K562 (cell line): ENCODE measurements around the gene RRAS. TPM values are rescaled to one million over a fixed set of nuclear protein-coding genes. Genes with fewer than 3 reads are reported as not detected.

Source experiments
- ATAC-seq: fragments of 200-7000 bp; cut with Tn5 transposase; 3 replicates; pipeline ENCODE4 v1.9.1; 2020; ENCODE audit warnings: moderate library complexity
- BruUV-seq: library from RNA; stranded (reverse); fragments of 400-500 nt; replicated peaks from 2 replicates; lab custom pipeline; 2021; lab: Mats Ljungman, UMichigan
- CTCF ChIA-PET: fragments of 300-600 bp; formaldehyde crosslinking; extraction: SDS; loops from one replicate; lab custom pipeline; 2021; ENCODE audit warnings: low intra/inter-chr PET ratio; lab: Yijun Ruan, JAX
- POLR2A ChIA-PET: fragments of 300-600, 350-650 bp; sonication (Branson Sonifier 250); formaldehyde crosslinking; extraction: SDS; loops from one replicate; lab custom pipeline; 2021; ENCODE audit warnings: antibody characterized with exemption, inconsistent platforms; lab: Yijun Ruan, JAX
- DNase-seq, 4 experiments: peaks; one replicate each; pipeline versions ENCODE4 v3.0.0 to v3.0.0-alpha.2; 2011 to 2018; ENCODE audit warnings: low spot score in 3 of 4, mixed read lengths in 3 of 4; ENCODE audit errors: extremely low read depth in 1 of 4
- FAIRE-seq: peaks from 2 replicates; lab custom pipeline; 2011; peaks lifted over from hg19 to GRCh38; lab: Jason Lieb, UNC
- H2AFZ ChIP-seq: 2 replicates; pipeline ENCODE4 v1.6.0; 2011; ENCODE audit warnings: low read depth, low read length, control low read depth, inconsistent platforms
- H3K27ac ChIP-seq: fragments of 200-600 bp; 3 replicates; pipeline ENCODE4 v1.8.0; 2011; ENCODE audit warnings: low read depth, mild to moderate bottlenecking, control low read depth, inconsistent platforms, low read length, moderate library complexity, mixed read lengths; ENCODE audit errors: extremely low read depth
- H3K27me3 ChIP-seq, 2 experiments: fragments of 300-600 bp in 1 of 2; 2 replicates in 1 of 2; 3 replicates in 1 of 2; pipeline versions ENCODE4 v1.6.0 to v1.8.0; 2011; ENCODE audit warnings: inconsistent platforms in 2 of 2, low read length in 2 of 2, mild to moderate bottlenecking in 1 of 2, mixed read lengths in 1 of 2, moderate library complexity in 1 of 2; ENCODE audit not compliant: control insufficient read depth in 2 of 2, insufficient read depth in 2 of 2
- H3K36me3 ChIP-seq: fragments of 300-600 bp; 3 replicates; pipeline ENCODE4 v1.8.0; 2011; ENCODE audit warnings: mild to moderate bottlenecking, low read length, inconsistent platforms; ENCODE audit not compliant: control insufficient read depth, insufficient read depth
- H3K4me1 ChIP-seq, 2 experiments: fragments of 200-600 bp in 1 of 2; replicated peaks in 1 of 2; 2 replicates in 1 of 2; 3 replicates in 1 of 2; pipeline versions ENCODE4 v1.5.1 to v1.8.0; 2011; ENCODE audit warnings: inconsistent platforms in 2 of 2, low read length in 2 of 2, mild to moderate bottlenecking in 1 of 2, mixed read lengths in 1 of 2, moderate library complexity in 1 of 2; ENCODE audit not compliant: control insufficient read depth in 2 of 2, insufficient read depth in 2 of 2
- H3K4me2 ChIP-seq: 2 replicates; pipeline ENCODE4 v1.6.1; 2011; ENCODE audit warnings: low read length, control low read depth, inconsistent platforms, mixed read lengths; ENCODE audit not compliant: insufficient read depth
- H3K4me3 ChIP-seq: fragments of 200-600 bp; sonication (generic), shearing (Covaris generic); 2 replicates; pipeline ENCODE4 v1.5.1; 2016; ENCODE audit warnings: control low read depth, inconsistent platforms
- H3K79me2 ChIP-seq: fragments of 200-600 bp; 3 replicates; pipeline ENCODE4 v1.8.0; 2011; ENCODE audit warnings: low read length, inconsistent platforms; ENCODE audit not compliant: control insufficient read depth, insufficient read depth
- H3K9ac ChIP-seq, 2 experiments: 2 replicates each; pipeline versions ENCODE4 v1.6.0 to v1.6.1; 2011; ENCODE audit warnings: low read depth in 2 of 2, low read length in 2 of 2, control low read depth in 1 of 2, inconsistent platforms in 1 of 2, mild to moderate bottlenecking in 1 of 2, mixed read lengths in 1 of 2; ENCODE audit not compliant: insufficient read depth in 1 of 2
- H3K9me1 ChIP-seq: one replicate; pipeline ENCODE4 v1.6.0; 2011; ENCODE audit warnings: inconsistent platforms, mild to moderate bottlenecking, low read length, moderate library complexity; ENCODE audit not compliant: control insufficient read depth, insufficient read depth
- H3K9me3 ChIP-seq: replicated peaks from 2 replicates; pipeline ENCODE4 v1.5.1; 2011; ENCODE audit warnings: low read depth, low read length, inconsistent platforms; ENCODE audit not compliant: control insufficient read depth, insufficient read depth
- H4K20me1 ChIP-seq: replicated peaks from 2 replicates; pipeline ENCODE4 v1.6.1; 2011; ENCODE audit warnings: low read length, inconsistent platforms, mixed read lengths; ENCODE audit not compliant: control insufficient read depth, insufficient read depth
- FOXA3 ChIP-seq, 2 experiments: fragments of 450-650 bp in 1 of 2; sonication (generic) in 1 of 2; formaldehyde crosslinking; IDR thresholded peaks in 1 of 2; conservative IDR thresholded peaks in 1 of 2; 2 replicates each; pipeline versions ENCODE4 v1.4.0 to v1.8.0; 2020 to 2022; ENCODE audit warnings: mild to moderate bottlenecking in 2 of 2, missing genetic modification reagents in 1 of 2
- KDM5B ChIP-seq: fragments of 200-600 bp; sonication (generic); IDR thresholded peaks from 2 replicates; pipeline ENCODE4 v1.6.1; 2012; ENCODE audit warnings: low read depth, mild to moderate bottlenecking, moderate library complexity, low read length, control low read depth, inconsistent platforms; ENCODE audit not compliant: insufficient replicate concordance
- NR3C1 ChIP-seq: sonication (generic); formaldehyde crosslinking; IDR thresholded peaks from 2 replicates; pipeline ENCODE4 v1.8.1; 2022; ENCODE audit warnings: missing genetic modification reagents
- PCBP2 ChIP-seq: fragments of 200-400 bp; formaldehyde crosslinking; IDR thresholded peaks from 2 replicates; pipeline ENCODE4 v1.6.1; 2018; ENCODE audit warnings: low read length, low read depth, mild to moderate bottlenecking, moderate library complexity; ENCODE audit not compliant: poor library complexity, severe bottlenecking
- ZNF347 ChIP-seq: fragments of 450-650 bp; formaldehyde crosslinking; IDR thresholded peaks from 2 replicates; pipeline ENCODE4 v1.4.0; 2020; ENCODE audit warnings: low read depth, mild to moderate bottlenecking, moderate library complexity
- WGBS: fragments of 100-300 bp; shearing (Covaris generic); methylation state at CpG from one replicate; pipeline ENCODE4 v1.1.6; 2016; ENCODE audit warnings: low coverage, mixed read lengths; ENCODE audit not compliant: insufficient coverage; ENCODE audit errors: missing lambda C conversion rate; 5-methylcytosine and 5-hydroxymethylcytosine counted together
- in situ Hi-C: fragments of 300-500 bp; cut with MboI; formaldehyde crosslinking; loops from 4 replicates; pipeline ENCODE4 v1.15.0; 2018; ENCODE audit warnings: inconsistent platforms, mixed read lengths
- intact Hi-C: fragments of 100-400 bp; cut with micrococcal nuclease; formaldehyde crosslinking; loops from 2 replicates; pipeline ENCODE4 v1.14.2; 2022
- polyA plus RNA-seq, 8 experiments: library from polyadenylated mRNA; depleted of rRNA in 4 of 8; stranded (reverse) in 5 of 8; unstranded in 3 of 8; fragments of >200 nt; fragmentation: Nextera tagmentation in 2 of 8; fragmentation: Illumina TruSeq in 1 of 8; extraction: Ambion mirVana in 2 of 8; extraction: Trizol in 1 of 8; gene quantifications; 2 replicates each; pipeline versions ENCODE4 v1.2.1 to v1.2.3, GENCODE V29; 2011 to 2014; ENCODE audit warnings: inconsistent platforms in 1 of 8, missing spikeins in 1 of 8
- total RNA-seq, 7 experiments: library from RNA; depleted of rRNA in 6 of 7; stranded (reverse); fragments of >200 nt in 6 of 7; fragmentation: Illumina TruSeq in 2 of 7; extraction: Trizol in 2 of 7; gene quantifications; 2 replicates each; pipeline versions ENCODE4 v1.2.1 to v1.2.3, GENCODE V29; 2011 to 2021; ENCODE audit warnings: low replicate concordance in 1 of 7
- TF ChIP-seq, protein P1 (sequence below): fragments of 450-650 bp; formaldehyde crosslinking; IDR thresholded peaks from 2 replicates; pipeline ENCODE4 v1.4.0; 2022; ENCODE audit warnings: missing genetic modification characterization

RRAS gene
- total and polyA plus RNA-seq, 9 of the 15 experiments (the other 6 are each of a cell fraction or from before 2014, with no cell fraction given): 0.70 to 17.3 (median 8.2) TPM

DNA sequence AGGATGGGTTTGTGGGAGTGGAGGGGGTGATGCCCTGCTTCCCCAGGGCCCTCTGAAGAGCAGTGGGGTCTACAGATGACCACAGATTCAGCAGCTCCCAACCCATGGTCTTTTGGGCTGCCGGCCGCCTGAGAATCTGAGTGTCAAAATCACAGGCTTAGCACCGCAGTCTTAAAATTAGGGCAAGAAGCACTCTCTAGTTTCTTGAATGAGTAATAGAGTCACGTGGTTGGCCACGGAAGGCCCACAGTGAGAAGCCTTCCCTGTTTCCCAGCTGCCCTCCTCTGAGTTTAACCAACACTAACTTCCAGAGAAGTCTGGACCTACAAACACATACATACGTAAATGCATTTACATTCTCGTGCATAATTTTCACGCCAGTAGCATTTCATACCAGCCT is 42.3 kb upstream of the RRAS start:
- Histone ChIP-seq H3K4me3 (no peak overlapping the region), H3K4me1 (peaks cover 23 to 69% of the 10 kb centered on the region in 2 experiments), H4K20me1 (peaks cover 19% of the 10 kb centered on the region), H3K79me2 (peaks cover 49% of the 10 kb centered on the region), H3K9ac (no peak overlapping the region), H3K36me3 (peaks cover 79% of the 10 kb centered on the region), H3K27me3 (no peaks in the 10 kb centered on the region), H3K27ac (no peak overlapping the region), H2AFZ (no peak overlapping the region), H3K9me3 (no peaks in the 10 kb centered on the region), H3K4me2 (no peak overlapping the region), H3K9me1 (peaks cover 3% of the 10 kb centered on the region)
- ChIA-PET POLR2A (no interaction called here), CTCF (no interaction called here)
- no peak for ATAC-seq
- in situ Hi-C loops: no loop called here
- intact Hi-C loops: no loop called here
- DNase-seq: no peak
- TF ChIP-seq ZNF347 (CRISPR knock-in tag) (no peak), KDM5B (no peak), NR3C1 (CRISPR knock-in tag) (no peak), PCBP2 (no peak), FOXA3 (CRISPR knock-in tag; conservative IDR thresholded peaks at IDR 0.05 in 1 of 2, IDR thresholded peaks at IDR 0.05 in 1 of 2) (no peak)
- TF ChIP-seq, protein P1, sequence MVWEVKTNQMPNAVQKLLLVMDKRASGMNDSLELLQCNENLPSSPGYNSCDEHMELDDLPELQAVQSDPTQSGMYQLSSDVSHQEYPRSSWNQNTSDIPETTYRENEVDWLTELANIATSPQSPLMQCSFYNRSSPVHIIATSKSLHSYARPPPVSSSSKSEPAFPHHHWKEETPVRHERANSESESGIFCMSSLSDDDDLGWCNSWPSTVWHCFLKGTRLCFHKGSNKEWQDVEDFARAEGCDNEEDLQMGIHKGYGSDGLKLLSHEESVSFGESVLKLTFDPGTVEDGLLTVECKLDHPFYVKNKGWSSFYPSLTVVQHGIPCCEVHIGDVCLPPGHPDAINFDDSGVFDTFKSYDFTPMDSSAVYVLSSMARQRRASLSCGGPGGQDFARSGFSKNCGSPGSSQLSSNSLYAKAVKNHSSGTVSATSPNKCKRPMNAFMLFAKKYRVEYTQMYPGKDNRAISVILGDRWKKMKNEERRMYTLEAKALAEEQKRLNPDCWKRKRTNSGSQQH (CRISPR knock-in tag): no peak
- WGBS: 97% methylated on average over 8 of the region's 8 CpGs
- no TSS peak for BruUV-seq
- FAIRE-seq: no peak
